Stomach (tissue), 4 donors: ENCODE data around the gene IKBKG.

Source experiments
- CTCF ChIP-seq, 7 experiments: fragments of 450-650 bp in 4 of 7; fragments of 200-600 bp in 3 of 7; sonication (generic) in 3 of 7; IDR thresholded peaks; one replicate each; pipeline ENCODE4 v1.5.1; 2016 to 2019; ENCODE audit warnings: antibody characterized with exemption in 7 of 7, control low read depth in 2 of 7, mild to moderate bottlenecking in 1 of 7
- EP300 ChIP-seq: sonication (generic); formaldehyde crosslinking; IDR thresholded peaks from one replicate; pipeline ENCODE4 v1.6.1; 2017; ENCODE audit warnings: antibody characterized with exemption
- POLR2A ChIP-seq, 4 donors: fragments of 450-650 bp; IDR thresholded peaks; one replicate each; pipeline ENCODE4 v1.6.1; 2016; ENCODE audit warnings: antibody characterized with exemption in 4 of 4, control low read depth in 2 of 4, mild to moderate bottlenecking in 1 of 4, moderate library complexity in 1 of 4
- POLR2AphosphoS5 ChIP-seq, 3 donors: sonication (generic); formaldehyde crosslinking; IDR thresholded peaks; one replicate each; pipeline ENCODE4 v1.6.1; 2016; ENCODE audit warnings: antibody characterized with exemption in 3 of 3

GRCh38 chrX:154531626-154532025 lies 15.8 kb upstream of the IKBKG start:
- no peak for TF ChIP-seq CTCF (IDR thresholded peaks at IDR 0.05)
- TF ChIP-seq EP300 = no peak
- TF ChIP-seq POLR2AphosphoS5 (IDR thresholded peaks at IDR 0.05) = no peak
- TF ChIP-seq POLR2A (IDR thresholded peaks at IDR 0.05) = no peak
